Common myeloid progenitor, CD34-positive (primary cell): ENCODE results near the gene TCF7.

Experiments
- CTCF ChIA-PET: fragments of 350-600 bp; sonication (Branson Sonifier 250); formaldehyde crosslinking; loops from one replicate; lab custom pipeline; 2021; ENCODE audit warnings: antibody characterized with exemption; lab: Charles Lee
- POLR2A ChIA-PET: fragments of 350-600 bp; sonication (Branson Sonifier 250); formaldehyde crosslinking; loops from one replicate; lab custom pipeline; 2021; ENCODE audit warnings: antibody characterized with exemption; lab: Charles Lee
- DNase-seq, 3 donors: peaks; one replicate each; pipeline versions ENCODE4 v3.0.0 to v3.0.0-alpha.2; 2013
- H3K27ac ChIP-seq, 2 experiments: 1 replicate in 1 of 2; 2 replicates in 1 of 2; pipeline ENCODE4 v1.7.0; 2013; ENCODE audit warnings: inconsistent platforms in 2 of 2, low read length in 2 of 2, mild to moderate bottlenecking in 2 of 2, low read depth in 1 of 2, moderate library complexity in 1 of 2; ENCODE audit not compliant: severe bottlenecking in 2 of 2, insufficient read depth in 1 of 2, poor library complexity in 1 of 2
- H3K27me3 ChIP-seq, 5 experiments: replicated peaks in 2 of 5; 1 replicate in 3 of 5; 2 replicates in 2 of 5; pipeline versions ENCODE4 v1.6.1 to v1.7.0; 2013; ENCODE audit warnings: low read length in 4 of 5, mild to moderate bottlenecking in 2 of 5, moderate library complexity in 2 of 5, inconsistent platforms in 1 of 5; ENCODE audit not compliant: insufficient read depth in 5 of 5, control insufficient read depth in 4 of 5
- H3K36me3 ChIP-seq, 4 experiments: 1 replicate in 2 of 4; 2 replicates in 2 of 4; pipeline versions ENCODE4 v1.6.1 to v1.7.0; 2013; ENCODE audit warnings: low read length in 3 of 4, control low read depth in 1 of 4, mild to moderate bottlenecking in 1 of 4; ENCODE audit not compliant: control insufficient read depth in 4 of 4, insufficient read depth in 4 of 4
- H3K4me1 ChIP-seq, 4 experiments: 1 replicate in 3 of 4; 2 replicates in 1 of 4; pipeline versions ENCODE4 v1.6.1 to v1.7.1; 2013; ENCODE audit warnings: low read length in 3 of 4, mild to moderate bottlenecking in 3 of 4, control low read depth in 1 of 4, inconsistent platforms in 1 of 4, moderate library complexity in 1 of 4; ENCODE audit not compliant: control insufficient read depth in 4 of 4, insufficient read depth in 4 of 4; ENCODE audit errors: control extremely low read depth in 1 of 4
- H3K4me3 ChIP-seq, 7 experiments: 1 replicate in 4 of 7; 2 replicates in 3 of 7; pipeline versions ENCODE4 v1.5.1 to v1.7.0; 2013; ENCODE audit warnings: mild to moderate bottlenecking in 7 of 7, low read length in 6 of 7, moderate library complexity in 6 of 7, inconsistent platforms in 2 of 7, low read depth in 2 of 7, control low read depth in 1 of 7; ENCODE audit not compliant: insufficient read depth in 4 of 7, control insufficient read depth in 1 of 7; ENCODE audit errors: extremely low read depth in 1 of 7
- H3K9me3 ChIP-seq, 5 experiments: 1 replicate in 4 of 5; 2 replicates in 1 of 5; pipeline versions ENCODE4 v1.6.1 to v1.7.1; 2013; ENCODE audit warnings: low read length in 4 of 5, mild to moderate bottlenecking in 2 of 5, inconsistent platforms in 1 of 5, low read depth in 1 of 5, moderate library complexity in 1 of 5; ENCODE audit not compliant: control insufficient read depth in 4 of 5, insufficient read depth in 2 of 5; ENCODE audit errors: control extremely low read depth in 1 of 5
- WGBS: methylation state at CpG from one replicate; pipeline ENCODE4 v1.1.5; 2013; ENCODE audit not compliant: insufficient coverage; 5-methylcytosine and 5-hydroxymethylcytosine counted together

Gene TCF7

GRCh38 chr5:134177369-134178095, 63.1 kb downstream of the TCF7 start:
- CTCF ChIA-PET = interaction anchor here (0.9 to 2.1 kb wide), 7 partner anchors 9 to 409 kb away, joined by 4 to 7 read pairs (median 7); no protein-coding TSS in a partner anchor
- peak in 1 of 3 donors; percentile 16 for DNase-seq
- H3K4me1 ChIP-seq = peaks cover 18 to 25% (median 20%) of the 10 kb centered on the region in 4 experiments
- H3K4me3 ChIP-seq = peak overlapping the region; percentile 60 to 99 (median 91)
- no peaks in the 10 kb centered on the region for H3K27me3 ChIP-seq
- H3K27ac ChIP-seq = peak overlapping the region; percentile 99 to 100
- WGBS = 65% methylated on average over 18 of the region's 29 CpGs
- peaks cover 0 to 6% (median 1%) of the 10 kb centered on the region in 4 experiments for H3K36me3 ChIP-seq
- H3K9me3 ChIP-seq = no peaks in the 10 kb centered on the region
- POLR2A ChIA-PET = interaction anchor here (0.6 to 1.5 kb wide), 8 partner anchors 19 to 581 kb away, joined by 3 to 10 read pairs (median 4); partner anchors contain the start of gene DDX46

DNA sequence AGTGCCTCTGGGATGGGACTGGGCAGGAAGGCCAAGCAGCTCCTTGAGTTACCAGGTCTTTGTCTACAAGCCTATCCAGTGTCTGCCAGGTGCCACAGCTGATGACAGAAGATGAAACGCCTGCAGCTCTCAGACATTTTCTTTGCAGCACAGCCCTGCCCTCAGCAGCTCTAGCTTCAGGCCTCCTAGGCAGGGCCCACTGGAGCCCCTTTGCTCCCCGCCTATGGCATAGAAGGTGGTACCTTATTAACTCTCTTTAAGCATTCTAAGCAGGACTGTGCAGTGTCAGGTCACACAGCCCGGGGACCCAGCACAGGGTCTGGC, 63.6 kb downstream of the TCF7 start:
- Histone ChIP-seq H3K4me3 (peak overlapping the region in 3 of 7 experiments; percentile 91 to 99 (median 91)), H3K27ac (peak overlapping the region in 1 of 2 experiments; percentile 100), H3K9me3 (no peaks in the 10 kb centered on the region), H3K36me3 (peaks cover 0 to 3% (median under 1%) of the 10 kb centered on the region in 4 experiments), H3K27me3 (no peaks in the 10 kb centered on the region), H3K4me1 (peaks cover 18 to 25% (median 20%) of the 10 kb centered on the region in 4 experiments)
- POLR2A ChIA-PET = interaction anchor here (1.1 kb wide), 1 partner anchor 121 kb away, joined by 3 read pairs; no protein-coding TSS in a partner anchor
- CTCF ChIA-PET = interaction anchor here (1.1 to 2.1 kb wide), 4 partner anchors 9 to 112 kb away, joined by 3 to 7 read pairs (median 7); no protein-coding TSS in a partner anchor
- no peak for DNase-seq
- WGBS = 92% methylated on average over 3 of the region's 3 CpGs

GRCh38 chr5:134183481-134183880, 69.0 kb downstream of the TCF7 start:
- Histone ChIP-seq H3K36me3 (no peaks in the 10 kb centered on the region), H3K4me3 (no peak overlapping the region), H3K27me3 (no peaks in the 10 kb centered on the region), H3K4me1 (no peaks in the 10 kb centered on the region), H3K9me3 (no peaks in the 10 kb centered on the region), H3K27ac (no peak overlapping the region)
- no peak for DNase-seq
- CTCF ChIA-PET = interaction anchor here (0.7 to 8.5 kb wide), 19 partner anchors 8 to 199 kb away, joined by 3 to 113 read pairs (median 5); partner anchors contain the start of gene PPP2CA
- POLR2A ChIA-PET = no interaction called here

GRCh38 chr5:134184155-134185135, 70.0 kb downstream of the TCF7 start:
- ChIA-PET CTCF (interaction anchor here (0.6 to 8.5 kb wide), 26 partner anchors 7 to 198 kb away, joined by 3 to 113 read pairs (median 5); partner anchors contain the start of gene PPP2CA), POLR2A (no interaction called here)
- Histone ChIP-seq H3K27me3 (no peaks in the 10 kb centered on the region), H3K36me3 (no peaks in the 10 kb centered on the region), H3K9me3 (no peaks in the 10 kb centered on the region), H3K27ac (no peak overlapping the region), H3K4me3 (no peak overlapping the region), H3K4me1 (no peaks in the 10 kb centered on the region)
- DNase-seq = peak; percentile 63 to 81 (median 71)
- WGBS = 70% methylated on average over 9 of the region's 11 CpGs

DNA sequence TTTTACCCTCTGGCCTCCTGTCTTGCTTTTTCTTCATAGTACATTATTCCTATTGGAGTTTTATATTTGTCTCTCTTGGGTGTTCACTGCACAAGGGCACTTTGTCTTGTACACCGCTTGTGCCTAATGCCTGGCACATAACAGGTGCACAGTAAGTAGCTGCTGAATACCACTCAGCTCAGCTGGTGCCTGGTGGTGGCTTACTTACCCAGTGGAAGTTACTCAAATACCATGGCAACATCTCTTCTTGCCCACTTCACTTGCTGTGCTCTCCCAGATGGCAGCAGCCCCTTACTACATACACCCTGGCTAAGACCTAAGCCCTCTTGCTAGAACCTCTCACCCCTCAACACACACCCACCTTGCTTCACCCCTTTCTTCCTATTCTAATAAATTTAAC, 73.6 kb downstream of the TCF7 start:
- whole genome bisulfite sequencing = no CpG with 5 or more reads among the region's 1 CpG
- Histone ChIP-seq H3K9me3 (no peaks in the 10 kb centered on the region), H3K4me1 (no peaks in the 10 kb centered on the region), H3K4me3 (no peak overlapping the region), H3K36me3 (no peaks in the 10 kb centered on the region), H3K27ac (no peak overlapping the region), H3K27me3 (no peaks in the 10 kb centered on the region)
- ChIA-PET CTCF (interaction anchor here (0.5 to 8.5 kb wide), 7 partner anchors 11 to 152 kb away, joined by 3 to 113 read pairs (median 4); partner anchors contain the start of gene SKP1), POLR2A (no interaction called here)
- no peak for DNase-seq

DNA sequence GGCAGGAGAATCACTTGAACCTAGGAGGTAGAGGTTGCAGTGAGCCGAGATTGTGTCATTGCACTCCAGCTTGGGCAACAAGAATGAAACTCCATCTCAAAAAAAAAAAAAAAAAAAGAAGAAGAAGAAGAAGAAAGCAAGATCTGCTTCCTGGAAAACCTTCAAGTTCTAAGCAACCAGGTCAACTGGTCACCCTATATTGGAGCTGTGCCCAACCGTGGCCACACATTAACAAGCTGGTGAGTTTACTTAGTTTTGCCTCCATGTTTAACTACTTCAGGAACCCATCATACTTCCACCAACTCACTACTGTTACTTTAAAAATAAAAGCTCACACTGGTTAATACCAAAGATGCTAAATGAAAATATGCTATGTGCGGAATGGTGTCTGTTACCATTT, 74.5 kb downstream of the TCF7 start:
- Histone ChIP-seq H3K4me1 (no peaks in the 10 kb centered on the region), H3K36me3 (no peaks in the 10 kb centered on the region), H3K9me3 (no peaks in the 10 kb centered on the region), H3K4me3 (no peak overlapping the region), H3K27me3 (no peaks in the 10 kb centered on the region), H3K27ac (no peak overlapping the region)
- CTCF ChIA-PET = interaction anchor here (0.8 to 8.5 kb wide), 3 partner anchors 41 to 114 kb away, joined by 3 to 113 read pairs (median 3); no protein-coding TSS in a partner anchor
- no peak for DNase-seq
- 100% methylated on average over 1 of the region's 3 CpGs for WGBS
- POLR2A ChIA-PET = no interaction called here
